ENCODE results near the gene PARP8.
"Not testable (repeated sequence)": the region's sequence is repeated elsewhere in the genome, so short reads cannot be mapped to it uniquely, and the experiment has no call there.

Gene PARP8

DNA sequence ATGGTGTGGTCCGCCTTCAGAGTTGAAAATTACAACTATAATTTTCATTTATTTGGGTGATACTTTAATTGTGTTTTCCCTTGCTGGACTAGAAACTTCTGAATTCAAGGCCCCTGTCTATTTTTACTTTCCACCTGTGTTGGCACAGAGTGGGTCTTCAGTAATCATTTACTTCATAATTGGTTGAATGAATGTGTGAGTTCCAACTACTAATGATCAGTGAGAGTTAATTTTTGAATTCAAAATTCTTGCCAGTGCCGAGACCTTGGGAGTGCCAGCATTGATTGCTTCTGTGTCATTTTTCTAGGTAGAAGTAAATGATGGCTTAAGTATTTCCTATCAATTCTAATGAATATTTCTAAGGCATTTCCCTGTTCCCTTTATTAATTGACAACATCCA lies 61.4 kb downstream of the PARP8 start:
- DNase-seq = no peak

DNA sequence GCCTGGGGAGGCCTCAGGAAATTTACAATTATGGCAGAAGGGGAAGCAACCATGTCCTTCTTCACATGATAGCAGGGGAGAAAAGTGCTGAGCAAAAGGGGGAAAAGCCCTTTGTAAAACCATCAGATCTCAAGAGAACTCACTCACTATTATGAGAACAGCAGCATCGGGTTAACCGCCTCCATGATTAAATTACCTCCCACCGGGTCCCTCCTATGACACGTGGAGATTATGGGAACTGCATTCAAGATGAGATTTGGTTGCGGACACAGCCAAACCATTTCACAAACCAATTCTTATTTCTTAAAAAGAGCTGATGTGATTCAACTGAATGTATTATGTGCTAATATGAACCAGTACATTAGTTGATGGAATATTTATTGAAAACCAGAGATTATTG lies 63.9 kb downstream of the PARP8 start:
- DNase-seq = no peak

DNA sequence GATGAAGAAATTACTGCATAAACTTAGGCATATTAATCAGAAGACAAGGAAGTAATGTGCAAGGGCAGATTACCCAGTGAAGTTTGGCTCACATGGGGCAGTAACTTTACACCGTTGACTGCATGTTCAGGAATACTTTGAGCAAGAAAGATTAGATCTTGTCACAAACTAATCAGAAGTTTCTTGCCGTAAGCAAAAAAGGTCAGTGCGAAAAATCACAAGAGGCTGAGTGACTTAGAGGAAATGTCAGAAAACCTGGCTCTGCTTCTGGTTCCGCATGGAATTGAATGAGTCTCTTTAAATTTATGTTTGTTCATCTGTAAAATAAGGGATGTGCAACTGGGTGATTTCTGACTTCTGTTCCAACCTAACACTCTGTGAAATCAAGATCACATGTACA lies 64.4 kb downstream of the PARP8 start:
- DNase-seq = no peak

DNA sequence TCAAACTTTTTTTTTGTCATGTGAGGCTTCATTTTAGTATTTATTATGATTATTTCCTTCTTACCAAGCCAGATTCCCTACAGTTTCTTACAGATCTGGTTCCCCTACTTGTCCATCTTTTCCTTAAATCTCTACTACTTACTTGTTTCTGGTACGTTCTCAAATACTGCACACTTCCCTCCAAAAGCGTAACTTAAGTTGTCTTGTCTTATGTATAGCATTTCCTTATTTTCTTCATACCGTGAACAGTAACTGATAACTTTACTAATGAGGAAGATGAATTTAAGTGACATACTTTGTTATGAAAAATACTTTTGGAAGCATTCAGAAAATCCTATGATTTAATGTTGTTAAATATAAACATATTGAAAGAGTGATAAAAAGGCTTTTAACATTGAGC lies 67.3 kb downstream of the PARP8 start:
- DNase-seq = no peak

DNA sequence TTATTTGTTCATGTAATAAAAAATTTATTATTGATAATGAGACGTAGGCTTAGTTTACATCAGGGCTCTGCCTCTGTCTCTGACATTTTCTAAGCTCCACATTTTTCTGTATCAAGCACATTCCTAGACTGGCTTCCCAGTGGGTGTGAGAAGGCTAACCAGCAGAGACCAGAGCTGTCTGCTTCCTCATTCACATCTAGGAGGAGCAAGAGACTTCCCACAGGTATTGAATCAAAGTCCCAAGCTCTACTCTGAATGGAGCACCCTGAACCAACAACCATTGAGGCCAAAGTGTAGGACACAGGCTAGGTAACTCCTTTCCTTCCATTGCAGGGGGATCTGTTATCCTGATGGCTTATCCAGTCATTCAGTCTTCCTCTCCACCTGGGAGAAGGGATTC lies 72.4 kb downstream of the PARP8 start:
- DNase-seq = no peak

DNA sequence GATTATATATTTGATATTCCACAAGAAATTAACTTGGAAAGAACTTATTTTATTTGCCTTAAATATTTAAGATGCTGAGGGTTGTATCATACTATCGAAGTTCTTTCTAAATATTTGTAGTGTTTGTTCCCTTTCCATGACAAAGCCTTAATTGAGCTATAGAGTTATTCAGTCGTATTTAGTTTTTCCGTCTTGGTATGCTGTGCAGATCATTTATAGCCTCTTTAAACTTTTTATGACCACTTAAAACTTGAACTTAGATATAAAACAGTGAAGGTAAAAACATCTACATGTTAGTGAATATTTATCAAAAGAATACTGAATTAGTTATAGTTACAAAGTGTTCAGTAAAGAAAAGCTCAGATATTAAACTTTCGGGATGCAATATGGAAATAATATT lies 74.4 kb downstream of the PARP8 start:
- DNase-seq = no peak

DNA sequence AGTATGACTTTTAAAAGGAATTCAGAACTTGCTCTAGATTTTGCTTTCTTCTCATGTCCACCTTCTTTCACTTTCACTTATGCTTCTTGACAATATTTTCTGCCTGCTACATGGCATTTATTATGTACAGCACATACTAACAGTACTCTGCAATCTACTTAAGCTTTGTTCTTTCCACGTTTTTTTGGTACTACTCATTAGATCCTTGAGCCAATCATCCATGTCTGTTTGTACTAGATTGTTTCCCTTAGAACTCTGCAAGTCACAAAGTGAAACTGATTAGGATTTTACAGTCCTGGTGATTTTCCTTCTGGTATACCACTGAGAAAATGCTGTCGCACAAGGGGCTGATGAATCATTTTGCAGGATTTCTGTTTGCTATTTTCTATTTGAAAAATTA lies 78.3 kb downstream of the PARP8 start:
- no peak for DNase-seq

DNA sequence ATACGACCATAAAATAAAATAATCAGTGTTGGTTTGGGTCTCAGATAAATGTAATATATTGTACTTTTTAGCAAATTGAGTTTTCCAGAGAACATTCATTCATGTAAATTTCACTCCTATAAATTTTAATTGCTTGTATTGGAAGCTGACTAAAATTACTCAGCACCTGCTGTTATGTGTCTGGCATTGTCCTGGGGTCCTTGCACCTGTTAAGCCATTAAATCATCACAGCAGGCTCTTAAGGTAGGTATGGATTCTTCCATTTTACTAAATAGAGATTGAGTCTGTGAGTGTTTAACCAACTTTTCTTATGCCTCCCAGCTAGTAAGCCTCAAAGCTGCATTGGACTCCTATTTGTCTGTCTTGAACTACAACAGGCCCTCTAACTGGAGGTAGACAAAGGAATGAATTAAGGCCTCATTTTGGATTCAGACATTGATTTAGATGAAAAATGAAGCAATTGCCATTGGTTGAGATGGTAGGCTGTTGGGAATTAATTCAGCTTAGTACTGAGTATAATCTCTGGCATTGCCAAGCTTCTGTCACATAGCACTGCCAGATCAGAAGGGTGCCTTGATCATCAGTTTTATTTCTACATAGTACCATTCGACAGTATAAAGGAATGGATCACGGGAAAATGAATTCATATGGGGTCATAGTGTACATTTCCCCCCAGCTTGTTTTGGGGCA lies 78.9 kb downstream of the PARP8 start:
- DNase-seq = no peak

DNA sequence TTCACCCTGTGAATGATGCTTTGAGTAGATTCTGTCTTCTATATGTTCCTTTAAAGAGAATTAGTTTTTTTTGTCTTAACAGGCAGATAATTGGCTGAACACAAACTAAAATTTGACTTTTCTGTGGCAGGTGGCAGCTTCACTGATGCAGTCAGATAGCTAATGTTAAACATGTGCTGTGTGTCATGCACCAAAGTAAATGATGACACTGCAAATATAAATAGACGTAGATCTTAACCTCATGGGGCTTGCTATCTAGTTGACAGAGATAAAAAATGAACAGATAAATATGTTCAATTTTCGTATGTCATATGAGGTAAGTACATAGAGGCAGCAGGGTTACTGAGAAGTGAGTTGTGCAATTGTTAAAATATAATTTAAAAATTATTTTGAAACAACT lies 82.7 kb downstream of the PARP8 start:
- DNase-seq = no peak

DNA sequence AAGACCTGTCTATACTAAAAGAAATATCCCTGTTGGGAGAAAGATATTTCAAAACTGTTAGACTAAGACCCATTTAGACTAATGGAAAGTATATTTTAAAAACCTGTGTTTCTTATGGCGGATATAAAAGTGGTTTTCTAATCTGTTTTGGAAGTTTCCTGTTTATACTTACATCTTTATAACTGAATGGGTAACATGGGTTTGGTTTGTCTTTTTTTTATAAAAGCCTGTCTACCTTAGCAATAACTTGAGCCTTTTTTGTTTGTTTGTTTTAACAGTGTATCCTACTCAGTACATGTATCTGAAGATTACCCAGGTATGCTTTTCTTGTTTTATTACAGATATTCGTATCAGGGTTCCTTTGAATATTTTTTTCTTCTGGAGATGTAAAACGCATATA lies 83.4 kb downstream of the PARP8 start:
- no peak for DNase-seq

DNA sequence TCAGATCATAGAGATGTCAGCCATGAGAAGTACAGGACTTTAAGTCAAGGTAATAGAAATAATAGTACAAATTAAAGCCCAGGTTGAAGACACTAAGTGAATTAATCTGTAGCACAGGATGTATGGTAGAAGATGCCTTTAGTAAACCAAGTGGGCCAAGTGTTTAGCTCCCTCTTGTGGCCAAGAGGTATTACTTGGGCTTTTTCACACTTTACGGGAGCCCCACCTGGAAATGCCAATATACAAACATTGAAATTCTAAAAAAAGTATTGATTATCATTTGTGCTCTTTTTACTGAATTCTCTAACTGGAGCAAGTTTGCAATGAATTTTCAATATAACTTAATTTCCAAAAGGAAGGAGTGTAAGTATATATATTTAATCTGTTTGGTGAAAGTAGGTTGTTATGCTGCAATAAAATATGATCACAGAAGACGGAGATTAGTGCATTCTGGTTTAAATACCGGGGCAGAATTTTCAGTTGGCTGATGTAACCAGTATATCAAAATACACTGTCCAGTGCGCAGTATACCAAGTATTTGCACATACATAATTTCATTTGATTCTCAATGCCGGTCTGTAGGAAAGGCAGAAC lies 84.7 kb downstream of the PARP8 start:
- peak; percentile 11 for DNase-seq

DNA sequence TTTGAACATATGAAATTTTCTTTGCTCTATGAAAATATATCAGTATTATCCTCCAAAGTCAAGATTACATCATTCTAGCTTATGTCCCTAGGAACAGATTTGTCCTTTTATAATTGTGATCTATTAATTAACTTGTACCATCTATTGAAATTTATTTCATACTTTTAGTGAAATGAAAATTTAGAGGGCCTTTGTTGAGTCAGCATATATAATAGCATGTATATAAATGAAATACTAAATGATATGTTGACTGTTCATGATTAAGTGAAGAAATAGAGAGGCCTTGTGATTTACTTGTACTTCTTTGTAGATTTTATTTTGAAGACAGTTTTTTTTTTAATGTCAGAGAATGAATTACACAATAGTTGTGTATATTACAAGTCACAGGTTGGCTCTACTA lies 86.4 kb downstream of the PARP8 start:
- DNase-seq = no peak

DNA sequence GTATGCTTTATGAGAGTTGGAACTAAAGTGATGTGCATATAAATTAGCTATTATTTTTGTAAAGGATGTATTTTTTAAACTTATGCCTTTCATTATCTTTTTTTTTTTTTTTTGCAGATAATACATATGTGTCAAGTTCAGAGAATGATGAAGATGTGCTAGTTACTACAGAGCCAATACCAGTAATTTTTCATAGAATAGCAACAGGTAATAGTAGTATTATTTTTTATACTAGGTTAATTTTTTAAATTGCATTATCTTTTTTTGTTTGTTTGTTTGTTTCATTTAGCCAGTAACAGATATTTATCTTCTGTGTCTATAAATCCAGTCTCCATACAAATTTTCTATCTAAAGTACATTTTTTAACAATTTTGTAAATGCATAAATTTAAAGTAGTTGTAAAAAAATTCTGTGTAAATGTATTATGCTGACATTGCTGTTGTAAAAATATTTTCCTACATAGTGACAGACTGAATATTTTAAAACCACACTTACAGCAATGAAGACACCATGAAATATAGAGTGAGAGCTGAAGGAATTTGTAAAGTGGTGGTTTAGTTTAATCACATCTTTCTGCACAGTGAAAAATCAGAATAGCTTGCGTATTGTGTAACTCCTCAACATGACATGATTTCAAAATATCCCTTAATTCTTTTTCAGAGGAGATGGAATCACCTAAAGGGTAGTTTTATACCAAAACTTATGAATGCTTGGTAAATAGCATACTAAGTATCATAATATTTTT lies 93.3 kb downstream of the PARP8 start:
- DNase-seq = no peak

DNA sequence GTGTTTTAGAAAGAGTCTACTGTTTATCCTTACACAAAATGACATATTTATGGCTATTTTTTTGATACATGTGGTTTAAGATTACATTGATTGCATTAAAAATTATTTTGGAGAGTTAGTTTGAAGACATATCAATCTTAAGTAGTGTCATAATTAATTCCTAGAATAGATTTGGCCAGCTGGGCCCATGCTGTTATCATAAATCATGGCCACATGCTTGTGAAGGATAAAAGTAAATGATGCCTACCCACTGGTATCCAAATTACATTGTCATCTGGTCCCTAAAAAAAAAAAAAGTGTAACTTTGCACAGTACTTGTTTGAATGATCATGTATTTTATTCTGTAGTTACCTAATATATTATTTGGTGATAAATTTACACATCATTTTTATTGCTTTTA lies 96.9 kb downstream of the PARP8 start:
- DNase-seq = no peak

DNA sequence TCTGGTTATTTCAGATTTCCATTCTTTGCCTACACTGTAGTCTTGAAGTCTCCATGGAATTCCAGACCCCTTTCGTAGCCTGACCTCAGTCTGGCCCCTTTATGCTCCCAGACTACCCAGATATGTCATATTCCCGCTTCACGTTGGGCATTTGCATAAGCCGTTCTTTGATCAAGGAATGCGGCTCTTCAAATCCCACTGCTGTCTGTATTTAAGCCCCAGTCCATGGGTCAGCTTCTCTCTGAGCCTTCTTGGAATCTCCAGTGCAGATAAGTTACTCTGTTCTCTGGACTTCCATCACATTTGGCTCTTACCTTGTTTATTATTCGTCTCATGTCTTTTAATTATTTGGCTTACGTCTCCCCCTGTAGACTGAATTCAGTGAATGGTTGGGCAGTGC lies 97.4 kb downstream of the PARP8 start:
- no peak for DNase-seq

DNA sequence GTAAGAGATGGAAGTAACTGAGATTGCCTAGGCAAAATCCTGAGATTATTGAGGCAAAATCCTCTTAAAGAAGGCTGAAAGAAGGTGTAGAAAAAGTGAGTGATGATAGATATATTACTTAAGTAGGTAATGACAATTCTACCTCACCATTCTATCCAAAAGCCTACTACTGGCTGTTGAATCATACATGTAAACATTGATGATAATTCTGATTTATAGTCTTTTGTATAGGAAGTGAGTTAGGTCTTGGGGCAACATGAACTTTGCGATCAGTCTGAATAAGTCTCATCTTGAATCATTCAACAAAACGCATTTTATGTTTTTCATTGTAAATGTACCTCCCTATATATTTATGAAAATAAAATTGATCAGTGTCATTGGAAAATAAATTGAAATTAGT lies 99.6 kb downstream of the PARP8 start:
- no peak for DNase-seq

DNA sequence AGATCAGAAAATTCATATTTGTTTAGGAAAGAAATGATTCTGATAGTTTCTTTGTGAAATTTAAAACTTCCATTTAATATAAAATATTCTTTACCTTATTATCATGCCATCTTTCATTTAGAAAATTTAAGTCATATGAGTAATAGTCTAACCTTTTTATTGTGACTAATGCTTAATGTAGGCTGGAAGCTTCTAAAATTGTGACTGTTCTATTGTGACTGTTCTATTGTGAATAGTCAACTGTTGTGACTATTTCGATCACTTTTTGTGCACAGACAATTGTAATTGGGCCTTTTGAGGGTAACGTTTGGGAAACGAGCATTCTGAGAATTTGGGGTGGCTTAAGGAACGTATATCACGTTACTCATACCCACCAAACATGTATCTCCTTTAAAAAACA lies 100.0 kb downstream of the PARP8 start:
- DNase-seq = no peak

DNA sequence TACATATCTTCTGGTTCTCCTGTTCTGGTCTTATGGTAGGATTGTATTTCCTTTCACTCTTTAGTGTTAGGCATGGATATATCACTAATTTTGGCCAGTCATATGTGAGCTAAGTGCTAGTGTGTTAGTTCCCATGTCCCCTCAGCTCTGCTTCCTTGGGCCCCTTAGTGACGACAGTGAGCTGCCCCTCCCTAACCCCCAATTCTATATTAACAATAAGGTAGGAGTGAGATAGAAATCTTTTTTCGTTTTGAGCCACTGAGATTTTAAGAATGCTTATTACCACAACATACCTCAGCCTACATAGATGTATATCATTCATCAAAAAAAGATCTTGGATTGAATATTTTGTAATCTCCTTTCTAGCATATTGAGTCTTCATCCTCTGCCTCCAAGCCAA lies 100.5 kb downstream of the PARP8 start:
- no peak for DNase-seq

DNA sequence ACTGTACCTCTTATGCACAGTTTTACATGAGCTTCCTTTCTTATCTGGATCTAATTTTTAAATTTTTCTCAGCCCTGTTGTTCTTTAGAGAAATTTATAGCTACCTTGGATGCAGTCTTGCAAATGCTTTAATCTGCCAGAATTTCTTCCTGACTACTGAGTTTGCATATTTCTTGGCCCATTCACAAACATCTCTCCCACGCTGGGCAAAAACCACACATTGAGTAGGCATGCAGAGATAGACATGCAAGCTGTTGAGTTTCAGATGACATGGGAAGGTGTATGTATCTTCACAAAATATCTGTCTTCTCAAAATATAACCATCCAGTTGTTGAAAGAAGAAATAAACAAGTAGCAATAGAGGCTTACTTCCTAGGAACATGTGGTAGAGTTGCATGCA lies 101.2 kb downstream of the PARP8 start:
- no peak for DNase-seq

DNA sequence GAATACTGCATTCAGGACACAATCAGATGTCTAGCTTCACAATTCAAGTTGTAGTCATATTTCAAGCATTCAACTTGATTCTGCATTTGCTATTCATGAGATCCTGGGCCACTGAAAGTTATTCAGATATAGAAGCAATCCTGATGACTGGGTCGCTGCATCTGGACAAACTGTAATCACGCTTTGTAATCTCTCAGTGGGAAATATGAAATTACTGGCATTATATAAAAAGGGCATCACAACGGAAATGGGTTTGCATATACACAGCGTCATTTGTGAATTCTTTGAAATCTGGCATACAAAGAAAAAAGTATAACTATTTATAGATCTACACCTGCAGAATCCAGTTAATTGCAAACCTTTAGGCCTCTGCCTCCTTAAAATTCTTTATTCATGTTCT lies 102.2 kb downstream of the PARP8 start:
- DNase-seq = no peak

DNA sequence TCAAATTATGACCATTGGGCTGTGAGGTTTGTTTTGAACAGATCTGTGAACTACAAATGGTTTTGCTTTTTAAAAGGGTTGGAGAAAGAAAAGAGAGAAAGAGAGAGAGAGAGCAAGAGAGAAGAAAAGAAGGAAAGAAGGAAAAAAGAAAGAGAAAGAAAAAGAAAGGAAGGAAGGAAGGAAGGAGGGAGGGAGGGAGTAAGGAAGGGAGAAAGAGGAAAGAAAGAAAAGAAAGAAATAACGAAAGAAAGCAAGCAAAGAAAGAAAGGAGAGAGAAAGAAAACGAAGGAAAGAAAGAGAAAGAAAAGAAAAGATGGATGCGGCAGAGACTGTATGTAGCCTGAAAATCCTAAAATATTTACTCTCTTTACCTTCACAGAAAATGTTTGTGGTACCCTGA lies 104.0 kb downstream of the PARP8 start:
- no peak for DNase-seq

DNA sequence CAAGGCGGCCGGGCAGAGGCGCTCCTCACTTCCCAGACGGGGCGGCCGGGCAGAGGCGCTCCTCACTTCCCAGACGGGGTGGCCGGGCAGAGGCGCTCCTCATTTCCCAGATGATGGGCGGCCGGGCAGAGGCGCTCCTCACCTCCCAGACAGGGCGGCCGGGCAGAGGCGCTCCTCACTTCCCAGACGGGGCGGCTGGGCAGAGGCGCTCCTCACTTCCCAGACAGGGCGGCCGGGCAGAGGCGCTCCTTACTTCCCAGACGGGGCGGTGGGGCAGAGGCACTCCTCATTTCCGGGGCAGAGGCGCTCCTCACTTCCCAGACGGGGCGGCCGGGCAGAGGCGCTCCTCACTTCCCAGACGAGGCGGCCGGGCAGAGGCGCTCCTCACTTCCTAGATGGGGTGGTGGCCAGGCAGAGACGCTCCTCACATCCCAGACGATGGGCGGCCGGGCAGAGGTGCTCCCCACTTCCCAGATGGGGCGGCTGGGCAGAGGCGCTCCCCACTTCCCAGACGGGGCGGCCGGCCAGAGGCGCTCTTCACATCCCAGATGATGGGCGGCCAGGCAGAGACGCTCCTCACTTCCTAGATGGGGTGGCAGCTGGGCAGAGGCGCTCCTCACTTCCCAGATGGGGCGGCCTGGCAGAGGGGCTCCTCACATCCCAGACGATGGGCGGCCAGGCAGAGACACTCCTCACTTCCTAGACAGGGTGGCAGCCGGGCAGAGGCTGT lies 108.2 kb downstream of the PARP8 start:
- not testable (repeated sequence) for DNase-seq

DNA sequence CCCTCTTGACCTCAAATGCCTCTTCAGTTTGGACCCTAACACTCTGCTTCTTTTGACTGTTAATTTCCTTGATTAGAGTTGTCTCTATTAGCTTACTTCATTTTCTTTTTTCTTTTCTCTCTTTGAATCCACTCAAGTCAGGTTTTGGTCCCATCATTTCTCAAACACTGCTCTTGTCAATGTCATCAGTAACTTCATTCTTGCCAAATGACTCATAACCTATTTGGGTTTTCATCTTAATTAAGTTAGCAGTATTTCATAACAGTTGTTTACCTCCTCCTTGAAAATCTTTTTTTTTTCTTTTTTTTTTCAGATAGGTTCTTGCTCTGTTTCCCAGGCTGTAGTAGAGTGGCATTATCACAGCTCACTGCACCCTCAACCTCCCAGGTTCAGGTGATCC lies 119.6 kb downstream of the PARP8 start:
- DNase-seq = no peak

DNA sequence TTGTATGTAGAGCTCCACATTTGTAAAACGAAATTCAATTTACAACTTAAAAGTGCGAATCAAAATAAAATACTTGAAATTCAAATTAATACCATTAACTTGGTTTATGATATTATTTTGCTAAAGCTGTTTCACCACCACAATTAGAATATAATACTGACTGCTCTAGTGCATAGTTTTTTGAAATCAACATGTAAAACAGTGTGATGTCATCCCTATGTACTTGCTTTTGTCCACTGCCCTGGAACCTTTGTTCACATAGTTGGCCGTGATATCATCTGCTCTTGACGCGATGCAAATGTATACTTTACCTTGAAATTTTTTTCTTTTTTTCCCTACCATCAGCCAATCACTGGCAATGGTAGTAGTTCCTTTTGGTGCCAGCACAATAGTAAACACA lies 125.4 kb downstream of the PARP8 start:
- DNase-seq = no peak

Measured in GF-D8 (cell line).